Loucy (cell line): ENCODE data around the gene MMP21.

Experiments used
- H2AFZ ChIP-seq: fragments of 200-600 bp; sonication (generic); 2 replicates; pipeline ENCODE4 v1.6.0; 2016; ENCODE audit warnings: antibody characterized with exemption, mild to moderate bottlenecking, low read length, moderate library complexity
- H3F3A ChIP-seq: fragments of 200-600 bp; 2 replicates; pipeline ENCODE4 v1.6.0; 2016; ENCODE audit warnings: antibody characterized with exemption, low read depth, mild to moderate bottlenecking
- H3K27me3 ChIP-seq: fragments of 200-600 bp; sonication (generic); 2 replicates; pipeline ENCODE4 v1.6.1; 2014; ENCODE audit warnings: low read length, mild to moderate bottlenecking; ENCODE audit not compliant: insufficient read depth, poor library complexity, severe bottlenecking
- H3K36me3 ChIP-seq: fragments of 200-600 bp; sonication (generic); 2 replicates; pipeline ENCODE4 v1.6.1; 2016; ENCODE audit warnings: low read length; ENCODE audit not compliant: insufficient read depth
- H3K4me1 ChIP-seq: fragments of 200-600 bp; sonication (generic); 2 replicates; pipeline ENCODE4 v1.5.1; 2014; ENCODE audit warnings: low read length, mild to moderate bottlenecking; ENCODE audit not compliant: insufficient read depth, poor library complexity, severe bottlenecking
- H3K4me2 ChIP-seq: fragments of 200-600 bp; sonication (generic); 2 replicates; pipeline ENCODE4 v1.6.0; 2014; ENCODE audit warnings: antibody characterized with exemption, low read length, low read depth, mild to moderate bottlenecking; ENCODE audit not compliant: poor library complexity, severe bottlenecking
- H3K4me3 ChIP-seq: fragments of 200-600 bp; sonication (generic); 2 replicates; pipeline ENCODE4 v1.5.1; 2014; ENCODE audit warnings: low read length, mild to moderate bottlenecking, mixed read lengths; ENCODE audit not compliant: poor library complexity, severe bottlenecking
- H3K79me2 ChIP-seq: fragments of 200-600 bp; sonication (generic); 2 replicates; pipeline ENCODE4 v1.6.1; 2014; ENCODE audit warnings: low read length; ENCODE audit not compliant: insufficient read depth
- H3K9ac ChIP-seq: fragments of 200-600 bp; sonication (generic); 2 replicates; pipeline ENCODE4 v1.6.0; 2014; ENCODE audit warnings: mild to moderate bottlenecking, low read depth, low read length, moderate library complexity; ENCODE audit not compliant: poor library complexity, severe bottlenecking
- H3K9me2 ChIP-seq: fragments of 200-600 bp; sonication (generic); replicated peaks from 2 replicates; pipeline ENCODE4 v1.6.1; 2016; ENCODE audit warnings: low read depth, low read length, mixed read lengths
- H3K9me3 ChIP-seq: fragments of 200-600 bp; sonication (generic); 2 replicates; pipeline ENCODE4 v1.6.1; 2014; ENCODE audit warnings: mild to moderate bottlenecking, antibody characterized with exemption, low read length, low read depth; ENCODE audit not compliant: insufficient read depth
- H4K20me1 ChIP-seq: fragments of 200-600 bp; sonication (generic); 2 replicates; pipeline ENCODE4 v1.6.0; 2014; ENCODE audit warnings: antibody characterized with exemption, low read length, mild to moderate bottlenecking; ENCODE audit not compliant: insufficient read depth, poor library complexity, severe bottlenecking
- EZH2phosphoT487 ChIP-seq: fragments of 200-600 bp; IDR thresholded peaks from 2 replicates; pipeline ENCODE4 v1.6.1; 2018; ENCODE audit warnings: antibody characterized with exemption, mild to moderate bottlenecking, moderate library complexity, borderline replicate concordance
- TF ChIP-seq, protein P1 (sequence below): fragments of 200-600 bp; sonication (generic); conservative IDR thresholded peaks from 2 replicates; pipeline ENCODE4 v1.5.1; 2014; ENCODE audit warnings: mild to moderate bottlenecking, antibody characterized with exemption, low read length

The MMP21 gene

DNA sequence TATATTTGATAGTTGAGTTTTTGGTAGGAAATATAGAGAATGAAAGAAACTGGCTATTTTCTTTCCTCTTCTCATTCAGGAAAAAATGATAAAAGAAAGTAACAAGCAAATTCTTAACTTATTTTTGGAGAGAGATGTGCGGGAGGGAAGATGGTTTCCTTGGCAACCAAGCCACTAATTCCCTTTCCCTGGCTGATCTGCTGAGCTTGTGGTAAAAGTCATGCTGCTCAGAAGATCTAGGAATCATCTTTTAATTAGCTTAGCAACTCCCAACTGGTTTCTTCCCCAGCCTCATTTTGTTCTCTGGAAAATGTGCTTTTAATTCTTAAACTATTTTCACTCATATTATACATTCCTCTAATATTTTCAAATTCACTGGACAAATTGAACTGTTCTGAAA, 35.6 kb upstream of the MMP21 start:
- H3K36me3 ChIP-seq, result no peaks in the 10 kb centered on the region
- H3F3A ChIP-seq, result no peaks in the 10 kb centered on the region
- H3K9me2 ChIP-seq, result no peaks in the 10 kb centered on the region
- no peaks in the 10 kb centered on the region for H3K4me1 ChIP-seq
- H3K9me3 ChIP-seq, result no peaks in the 10 kb centered on the region
- no peak overlapping the region for H3K9ac ChIP-seq
- H3K79me2 ChIP-seq, result no peaks in the 10 kb centered on the region
- no peak overlapping the region for H3K4me2 ChIP-seq
- H3K4me3 ChIP-seq, result no peak overlapping the region
- no peaks in the 10 kb centered on the region for H3K27me3 ChIP-seq
- H4K20me1 ChIP-seq, result no peaks in the 10 kb centered on the region
- H2AFZ ChIP-seq, result no peak overlapping the region
- TF ChIP-seq, protein P1, sequence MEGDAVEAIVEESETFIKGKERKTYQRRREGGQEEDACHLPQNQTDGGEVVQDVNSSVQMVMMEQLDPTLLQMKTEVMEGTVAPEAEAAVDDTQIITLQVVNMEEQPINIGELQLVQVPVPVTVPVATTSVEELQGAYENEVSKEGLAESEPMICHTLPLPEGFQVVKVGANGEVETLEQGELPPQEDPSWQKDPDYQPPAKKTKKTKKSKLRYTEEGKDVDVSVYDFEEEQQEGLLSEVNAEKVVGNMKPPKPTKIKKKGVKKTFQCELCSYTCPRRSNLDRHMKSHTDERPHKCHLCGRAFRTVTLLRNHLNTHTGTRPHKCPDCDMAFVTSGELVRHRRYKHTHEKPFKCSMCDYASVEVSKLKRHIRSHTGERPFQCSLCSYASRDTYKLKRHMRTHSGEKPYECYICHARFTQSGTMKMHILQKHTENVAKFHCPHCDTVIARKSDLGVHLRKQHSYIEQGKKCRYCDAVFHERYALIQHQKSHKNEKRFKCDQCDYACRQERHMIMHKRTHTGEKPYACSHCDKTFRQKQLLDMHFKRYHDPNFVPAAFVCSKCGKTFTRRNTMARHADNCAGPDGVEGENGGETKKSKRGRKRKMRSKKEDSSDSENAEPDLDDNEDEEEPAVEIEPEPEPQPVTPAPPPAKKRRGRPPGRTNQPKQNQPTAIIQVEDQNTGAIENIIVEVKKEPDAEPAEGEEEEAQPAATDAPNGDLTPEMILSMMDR, result no peak
- TF ChIP-seq EZH2phosphoT487, result no peak

DNA sequence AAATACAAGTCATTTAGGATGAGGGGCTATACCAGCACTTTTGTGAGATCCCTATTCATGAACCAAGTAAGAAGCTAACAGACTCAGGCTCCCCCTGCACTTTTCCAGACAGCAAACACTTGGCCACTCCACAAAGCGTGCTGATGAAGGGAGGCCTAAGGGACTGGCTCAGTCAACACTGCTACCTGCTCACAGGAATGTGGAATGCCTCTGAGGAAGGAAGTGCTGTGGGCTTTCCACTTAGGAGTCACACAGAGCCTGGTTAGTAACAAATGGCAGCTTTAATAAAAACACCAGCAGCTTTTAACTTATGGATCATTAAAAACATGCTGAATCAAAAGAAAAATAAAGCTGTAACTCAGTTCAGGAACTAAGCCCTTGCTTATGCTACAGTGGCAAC, 32.4 kb upstream of the MMP21 start:
- no peak overlapping the region for H2AFZ ChIP-seq
- H3K4me3 ChIP-seq, result no peak overlapping the region
- TF ChIP-seq, protein P1, result no peak
- TF ChIP-seq EZH2phosphoT487, result no peak
- no peak overlapping the region for H3K4me2 ChIP-seq
- H3K9me3 ChIP-seq, result no peaks in the 10 kb centered on the region
- H4K20me1 ChIP-seq, result no peaks in the 10 kb centered on the region
- no peak overlapping the region for H3K9ac ChIP-seq
- no peaks in the 10 kb centered on the region for H3K36me3 ChIP-seq
- no peaks in the 10 kb centered on the region for H3K79me2 ChIP-seq
- H3K9me2 ChIP-seq, result no peaks in the 10 kb centered on the region
- H3K27me3 ChIP-seq, result no peaks in the 10 kb centered on the region
- no peaks in the 10 kb centered on the region for H3K4me1 ChIP-seq
- H3F3A ChIP-seq, result no peaks in the 10 kb centered on the region

DNA sequence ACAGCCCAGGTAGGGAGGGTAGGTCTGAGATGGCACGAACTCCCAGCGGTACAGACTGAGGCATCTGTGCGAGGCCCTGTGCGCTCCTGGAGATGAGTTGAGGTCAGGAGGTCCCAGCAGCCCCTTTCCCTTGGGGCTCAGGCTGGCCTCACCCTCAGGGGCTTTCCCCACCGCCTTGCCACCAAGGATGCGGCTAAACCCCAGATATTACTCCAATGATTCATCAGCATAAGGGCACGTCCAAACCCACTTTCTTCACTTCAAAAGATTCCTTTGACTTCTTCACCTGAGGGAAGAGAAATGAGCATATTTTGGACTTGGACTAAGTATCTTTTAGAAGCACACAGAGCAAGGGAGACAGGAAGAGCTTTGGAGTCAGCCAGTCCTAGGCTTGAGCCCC, 27.1 kb upstream of the MMP21 start:
- Histone ChIP-seq H3K9me3 (no peaks in the 10 kb centered on the region), H3K4me3 (no peak overlapping the region), H3K27me3 (no peaks in the 10 kb centered on the region), H3K9me2 (no peaks in the 10 kb centered on the region), H3K79me2 (no peaks in the 10 kb centered on the region), H3K9ac (no peak overlapping the region), H4K20me1 (no peaks in the 10 kb centered on the region), H3K4me1 (no peaks in the 10 kb centered on the region), H3K36me3 (no peaks in the 10 kb centered on the region), H3F3A (no peaks in the 10 kb centered on the region), H3K4me2 (no peak overlapping the region), H2AFZ (no peak overlapping the region)
- TF ChIP-seq, protein P1, result no peak
- no peak for TF ChIP-seq EZH2phosphoT487
